HCT116 (cell line): ENCODE results near the gene SBF2. TPM values are rescaled to one million over a fixed set of nuclear protein-coding genes. Genes with fewer than 3 reads are reported as not detected.

Experiments used
- ATAC-seq: fragments of 200-7000 bp; cut with Tn5 transposase; 2 replicates; pipeline ENCODE4 v1.9.1; 2020; ENCODE audit warnings: mild to moderate bottlenecking, moderate library complexity
- BruUV-seq: library from RNA; stranded (reverse); fragments of 400-500 nt; replicated peaks from 2 replicates; lab custom pipeline; 2021; lab: Mats Ljungman, UMichigan
- CTCF ChIA-PET: fragments of 300-600 bp; sonication (Branson Sonifier 250); formaldehyde crosslinking; loops from one replicate; lab custom pipeline; 2021; ENCODE audit warnings: antibody characterized with exemption; lab: Charles Lee
- POLR2A ChIA-PET: fragments of 300-600, 350-600 bp; sonication (Branson Sonifier 250); formaldehyde crosslinking; loops from one replicate; lab custom pipeline; 2021; ENCODE audit warnings: antibody characterized with exemption; lab: Charles Lee
- RAD21 ChIA-PET, 2 experiments: fragments of 300-600 bp; sonication (Branson Sonifier 250); formaldehyde crosslinking; loops; one replicate each; lab custom pipeline; 2023; ENCODE audit warnings: low total read pairs in 2 of 2; ENCODE audit not compliant: uncharacterized antibody in 2 of 2, unreplicated experiment in 2 of 2, low non-redundant PET in 1 of 2; lab: Charles Lee
- DNase-seq: peaks from one replicate; pipeline ENCODE4 v3.0.0-alpha.2; 2010; ENCODE audit warnings: low read depth, low spot score
- H2AFZ ChIP-seq: fragments of 200-600 bp; shearing (Covaris generic), sonication (generic); 2 replicates; pipeline ENCODE4 v1.6.1; 2017; ENCODE audit warnings: low read depth, mixed run types, mixed read lengths, antibody characterized with exemption, low read length; ENCODE audit not compliant: poor library complexity, severe bottlenecking
- H3K27ac ChIP-seq: 2 replicates; pipeline ENCODE4 v1.5.1; 2012; ENCODE audit warnings: low read depth, low read length
- H3K27me3 ChIP-seq: fragments of 200-600 bp; sonication (generic); 2 replicates; pipeline ENCODE4 v1.6.1; 2016; ENCODE audit warnings: mixed run types, low read length, mixed read lengths; ENCODE audit not compliant: insufficient read depth
- H3K36me3 ChIP-seq, 2 experiments: fragments of 200-500 bp in 1 of 2; fragments of 200-600 bp in 1 of 2; sonication (Bioruptor generic) in 1 of 2; sonication (generic) in 1 of 2; 2 replicates each; pipeline versions ENCODE4 v1.5.1 to v1.6.1; 2014 to 2016; ENCODE audit warnings: low read length in 2 of 2, inconsistent platforms in 1 of 2, mixed read lengths in 1 of 2, mixed run types in 1 of 2; ENCODE audit not compliant: insufficient read depth in 2 of 2, control insufficient read depth in 1 of 2
- H3K4me1 ChIP-seq, 2 experiments: fragments of 200-600 bp in 1 of 2; sonication (generic) in 1 of 2; 2 replicates each; pipeline versions ENCODE4 v1.5.1 to v1.6.1; 2012 to 2017; ENCODE audit warnings: low read length in 2 of 2, inconsistent platforms in 1 of 2, mild to moderate bottlenecking in 1 of 2, mixed read lengths in 1 of 2, mixed run types in 1 of 2, moderate library complexity in 1 of 2; ENCODE audit not compliant: insufficient read depth in 2 of 2, control insufficient read depth in 1 of 2
- H3K4me2 ChIP-seq: fragments of 200-600 bp; sonication (generic); 2 replicates; pipeline ENCODE4 v1.6.1; 2017; ENCODE audit warnings: mixed run types, low read length, mixed read lengths
- H3K4me3 ChIP-seq, 2 experiments: fragments of 200-600 bp in 1 of 2; sonication (generic) in 1 of 2; replicated peaks in 1 of 2; 2 replicates each; pipeline ENCODE4 v1.5.1; 2011 to 2016; ENCODE audit warnings: low read length in 2 of 2, control low read depth in 1 of 2, low read depth in 1 of 2, mild to moderate bottlenecking in 1 of 2, mixed read lengths in 1 of 2, mixed run types in 1 of 2
- H3K79me2 ChIP-seq: fragments of 200-600 bp; sonication (generic); 2 replicates; pipeline ENCODE4 v1.6.1; 2017; ENCODE audit warnings: mild to moderate bottlenecking, mixed run types, low read length, moderate library complexity, mixed read lengths; ENCODE audit not compliant: insufficient read depth
- H3K9ac ChIP-seq: fragments of 200-600 bp; sonication (generic); 2 replicates; pipeline ENCODE4 v1.6.1; 2016; ENCODE audit warnings: low read length, mixed read lengths
- H3K9me2 ChIP-seq: fragments of 200-600 bp; sonication (generic), shearing (Covaris generic); 2 replicates; pipeline ENCODE4 v1.6.1; 2017; ENCODE audit warnings: mixed run types, mild to moderate bottlenecking, moderate library complexity; ENCODE audit not compliant: insufficient read depth
- H3K9me3 ChIP-seq, 2 experiments: fragments of 200-500 bp in 1 of 2; fragments of 200-600 bp in 1 of 2; sonication (Bioruptor generic) in 1 of 2; sonication (generic) in 1 of 2; 2 replicates each; pipeline ENCODE4 v1.6.1; 2014 to 2017; ENCODE audit warnings: low read length in 2 of 2, mixed read lengths in 2 of 2, inconsistent platforms in 1 of 2, low read depth in 1 of 2, mild to moderate bottlenecking in 1 of 2, mixed run types in 1 of 2, moderate library complexity in 1 of 2; ENCODE audit not compliant: control insufficient read depth in 1 of 2, insufficient read depth in 1 of 2
- H4K20me1 ChIP-seq: fragments of 200-600 bp; sonication (generic), shearing (Covaris generic); 2 replicates; pipeline ENCODE4 v1.6.1; 2017; ENCODE audit warnings: mixed run types, mild to moderate bottlenecking, moderate library complexity; ENCODE audit not compliant: insufficient read depth
- CBX3 ChIP-seq: IDR thresholded peaks from 2 replicates; pipeline ENCODE4 v1.6.1; 2012; ENCODE audit warnings: low read depth
- CEBPB ChIP-seq: IDR thresholded peaks from 2 replicates; pipeline ENCODE4 v1.6.1; 2012; ENCODE audit warnings: low read depth
- CTCF ChIP-seq, 3 experiments: fragments of 200-600 bp in 1 of 3; sonication (generic) in 1 of 3; IDR thresholded peaks in 2 of 3; conservative IDR thresholded peaks in 1 of 3; 2 replicates each; pipeline ENCODE4 v1.5.1; 2012 to 2017; ENCODE audit warnings: low read depth in 2 of 3, low read length in 2 of 3, antibody characterized with exemption in 1 of 3, borderline replicate concordance in 1 of 3, control low read depth in 1 of 3, mild to moderate bottlenecking in 1 of 3, mixed read lengths in 1 of 3, mixed run types in 1 of 3, moderate library complexity in 1 of 3; ENCODE audit not compliant: insufficient read depth in 1 of 3
- EZH2 ChIP-seq: fragments of 200-600 bp; sonication (generic); IDR thresholded peaks from 2 replicates; pipeline ENCODE4 v1.6.1; 2017; ENCODE audit warnings: antibody characterized with exemption, mixed run types
- FOSL1 ChIP-seq: IDR thresholded peaks from 2 replicates; pipeline ENCODE4 v1.6.1; 2012; ENCODE audit warnings: low read depth
- JUND ChIP-seq: IDR thresholded peaks from 2 replicates; pipeline ENCODE4 v1.6.1; 2012
- SIN3A ChIP-seq: IDR thresholded peaks from 2 replicates; pipeline ENCODE4 v1.6.1; 2012; ENCODE audit warnings: low read depth
- TCF7L2 ChIP-seq: IDR thresholded peaks from 2 replicates; pipeline ENCODE4 v1.7.0; 2011; ENCODE audit warnings: borderline replicate concordance, inconsistent platforms; ENCODE audit not compliant: insufficient read depth, insufficient read length; ENCODE audit errors: extremely low read depth
- ZFX ChIP-seq: fragments of 450-650 bp; IDR thresholded peaks from 2 replicates; pipeline ENCODE4 v1.6.1; 2017
- ZNF274 ChIP-seq: fragments of 200-500 bp; sonication (Bioruptor generic); IDR thresholded peaks from 2 replicates; pipeline ENCODE4 v1.6.1; 2014; ENCODE audit warnings: mild to moderate bottlenecking, low read depth, low read length, inconsistent platforms
- intact Hi-C: fragments of 100-400 bp; cut with micrococcal nuclease; formaldehyde crosslinking; loops from 2 replicates; pipeline ENCODE4 v1.10.0; 2022
- total RNA-seq: library from RNA; stranded (reverse); gene quantifications from one replicate; pipeline ENCODE4 v1.2.1, GENCODE V29; 2021; ENCODE audit not compliant: unreplicated experiment

SBF2 gene
- total RNA-seq, 1 experiment from 2014 or later, result 35.0 TPM

GRCh38 chr11:10285148-10285802, 8.7 kb downstream of the SBF2 start:
- no TSS peak for BruUV-seq
- no peak overlapping the region for H3K4me2 ChIP-seq

DNA sequence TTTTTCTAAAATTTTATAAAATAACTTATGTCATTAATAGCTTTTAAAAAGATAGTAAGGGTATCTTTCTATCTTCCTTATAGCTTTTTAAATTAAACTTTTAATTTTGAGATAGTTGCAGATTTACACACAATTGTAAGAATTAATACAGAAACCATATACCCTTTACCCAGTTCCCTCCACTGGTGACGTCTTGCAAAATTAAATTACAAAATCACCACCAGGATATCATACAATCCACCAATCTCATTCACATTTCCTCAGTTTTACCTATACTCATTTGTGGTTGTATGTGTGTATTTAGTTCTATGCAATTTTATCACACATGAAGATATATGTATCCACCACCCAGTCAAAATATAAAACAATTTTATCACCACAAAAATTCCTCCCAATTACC, 10.0 kb downstream of the SBF2 start:
- DNase-seq, result no peak
- ATAC-seq, result no peak
- Histone ChIP-seq H3K9ac (no peak overlapping the region), H3K27ac (no peak overlapping the region), H2AFZ (no peak overlapping the region), H4K20me1 (peaks cover 3% of the 10 kb centered on the region; the same call in 1 of the 2 replicates), H3K36me3 (no peaks in the 10 kb centered on the region)
- RAD21 ChIA-PET, result interaction anchor here in 1 of 2 experiments (0.6 kb wide), 1 partner anchor 13 kb away, joined by 3 read pairs; no protein-coding TSS in a partner anchor
- no peak for TF ChIP-seq JUND
- TF ChIP-seq CBX3, result no peak
- TF ChIP-seq CTCF (IDR thresholded peaks at IDR 0.05 in 2 of 3, conservative IDR thresholded peaks at IDR 0.05 in 1 of 3; ENCODE audit: borderline replicate concordance in 1 of 3, insufficient read depth in 1 of 3, low read depth in 2 of 3, low read length in 2 of 3), result no peak
- no peak for TF ChIP-seq SIN3A
- TF ChIP-seq CEBPB, result no peak
- no peak for TF ChIP-seq EZH2
- no peak for TF ChIP-seq FOSL1
- TF ChIP-seq, all 23 proteins: peak for 0
- Histone ChIP-seq H3K27me3 (no peaks in the 10 kb centered on the region), H3K4me2 (no peak overlapping the region), H3K4me3 (no peak overlapping the region), H3K9me3 (no peaks in the 10 kb centered on the region), H3K9me2 (no peaks in the 10 kb centered on the region), H3K79me2 (peaks cover 64% of the 10 kb centered on the region), H3K4me1 (peaks cover 0 to 3% of the 10 kb centered on the region in 2 experiments; a peak in 1 of 4 replicates)
- BruUV-seq, result no TSS peak
- POLR2A ChIA-PET, result interaction anchor here (1.0 kb wide), 1 partner anchor 21 kb away, joined by 4 read pairs; the partner anchor contains the start of gene ADM
- intact Hi-C loops, result no loop called here
- CTCF ChIA-PET, result no interaction called here

More at GRCh38 chr11:10285148-10285802, 8.7 kb downstream of the SBF2 start:
- no peak for DNase-seq
- Histone ChIP-seq H2AFZ (no peak overlapping the region), H3K9me2 (no peaks in the 10 kb centered on the region), H4K20me1 (peaks cover 3% of the 10 kb centered on the region; the same call in 1 of the 2 replicates), H3K4me3 (no peak overlapping the region), H3K36me3 (no peaks in the 10 kb centered on the region), H3K9me3 (no peaks in the 10 kb centered on the region), H3K9ac (no peak overlapping the region), H3K4me1 (peaks cover 0 to 3% of the 10 kb centered on the region in 2 experiments; a peak in 1 of 4 replicates), H3K27me3 (no peaks in the 10 kb centered on the region), H3K27ac (no peak overlapping the region), H3K79me2 (peaks cover 67% of the 10 kb centered on the region)
- no peak for ATAC-seq
- ChIA-PET RAD21 (no interaction called here), POLR2A (no interaction called here), CTCF (no interaction called here)
- intact Hi-C loops, result no loop called here
- TF ChIP-seq TCF7L2 (no peak), CBX3 (no peak), CEBPB (no peak), ZFX (no peak), ZNF274 (no peak), FOSL1 (no peak)
